Upper lobe of right lung (tissue), 1 donor: ENCODE data around the gene CTNNBL1. TPM values are rescaled to one million over a fixed set of nuclear protein-coding genes. Genes with fewer than 3 reads are reported as not detected.
"Not testable (repeated sequence)": the region's sequence is repeated elsewhere in the genome, so short reads cannot be mapped to it uniquely, and the experiment has no call there.

Experiments used
- ATAC-seq: fragments of 200-7000 bp; cut with Tn5 transposase; one replicate; pipeline ENCODE4 v1.9.1; 2020; ENCODE audit warnings: mild to moderate bottlenecking, moderate library complexity
- DNase-seq: peaks from one replicate; pipeline ENCODE4 v3.0.0-alpha.2; 2020
- H3K27ac ChIP-seq: fragments of 200-600 bp; one replicate; pipeline ENCODE4 v1.8.0; 2022
- H3K27me3 ChIP-seq: fragments of 200-600 bp; one replicate; pipeline ENCODE4 v1.8.0; 2022; ENCODE audit warnings: mild to moderate bottlenecking
- H3K36me3 ChIP-seq: fragments of 200-600 bp; one replicate; pipeline ENCODE4 v1.8.0; 2022
- H3K4me1 ChIP-seq: fragments of 200-600 bp; one replicate; pipeline ENCODE4 v1.8.0; 2022
- H3K4me3 ChIP-seq: fragments of 200-600 bp; one replicate; pipeline ENCODE4 v1.8.0; 2022; ENCODE audit warnings: mild to moderate bottlenecking
- H3K9me3 ChIP-seq: fragments of 200-600 bp; one replicate; pipeline ENCODE4 v1.8.0; 2022
- intact Hi-C: fragments of 100-400 bp; cut with DNase I; formaldehyde crosslinking; loops from one replicate; pipeline ENCODE4 v1.11.0; 2022
- total RNA-seq: library from RNA; stranded (reverse); fragmentation: NEBNext Ultra II Directional; extraction: Animal tissue kit (Norgen Biotek cat#: 25700); gene quantifications from one replicate; pipeline ENCODE4 v1.2.1, GENCODE V29; 2021
- TF ChIP-seq, protein P1 (sequence below): fragments of 200-600 bp; IDR thresholded peaks from one replicate; pipeline ENCODE4 v1.8.0; 2022; ENCODE audit warnings: antibody characterized with exemption
- donor health status: DM: no; HTN: yes; CAD: no; lungs with severe emphysema.

Gene CTNNBL1
- total RNA-seq, 1 donor from 2014 or later, result 52.8 TPM

DNA sequence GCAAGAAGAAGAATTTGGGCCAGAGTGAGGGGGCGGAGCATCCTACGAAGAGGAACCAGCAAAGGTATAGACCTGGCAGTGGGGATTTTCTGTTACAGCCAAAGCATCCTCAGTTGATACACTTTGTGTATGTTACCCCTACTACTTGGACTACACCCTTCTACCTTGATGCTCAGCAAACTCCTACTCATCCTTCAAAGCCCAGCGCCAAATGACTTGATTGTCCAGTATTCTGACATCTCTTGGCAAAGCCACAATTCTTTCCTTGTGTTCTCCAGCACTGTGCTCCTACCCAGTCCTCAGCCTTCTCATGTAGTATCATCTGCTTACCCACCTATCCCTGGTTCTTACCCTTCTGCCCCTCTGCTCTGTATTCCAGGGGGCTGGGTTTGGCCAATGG is 21.7 kb upstream of the CTNNBL1 start:
- H3K27ac ChIP-seq, result no peak overlapping the region
- H3K4me1 ChIP-seq, result no peaks in the 10 kb centered on the region
- no peak overlapping the region for H3K4me3 ChIP-seq
- TF ChIP-seq, protein P1, sequence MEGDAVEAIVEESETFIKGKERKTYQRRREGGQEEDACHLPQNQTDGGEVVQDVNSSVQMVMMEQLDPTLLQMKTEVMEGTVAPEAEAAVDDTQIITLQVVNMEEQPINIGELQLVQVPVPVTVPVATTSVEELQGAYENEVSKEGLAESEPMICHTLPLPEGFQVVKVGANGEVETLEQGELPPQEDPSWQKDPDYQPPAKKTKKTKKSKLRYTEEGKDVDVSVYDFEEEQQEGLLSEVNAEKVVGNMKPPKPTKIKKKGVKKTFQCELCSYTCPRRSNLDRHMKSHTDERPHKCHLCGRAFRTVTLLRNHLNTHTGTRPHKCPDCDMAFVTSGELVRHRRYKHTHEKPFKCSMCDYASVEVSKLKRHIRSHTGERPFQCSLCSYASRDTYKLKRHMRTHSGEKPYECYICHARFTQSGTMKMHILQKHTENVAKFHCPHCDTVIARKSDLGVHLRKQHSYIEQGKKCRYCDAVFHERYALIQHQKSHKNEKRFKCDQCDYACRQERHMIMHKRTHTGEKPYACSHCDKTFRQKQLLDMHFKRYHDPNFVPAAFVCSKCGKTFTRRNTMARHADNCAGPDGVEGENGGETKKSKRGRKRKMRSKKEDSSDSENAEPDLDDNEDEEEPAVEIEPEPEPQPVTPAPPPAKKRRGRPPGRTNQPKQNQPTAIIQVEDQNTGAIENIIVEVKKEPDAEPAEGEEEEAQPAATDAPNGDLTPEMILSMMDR, result no peak
- H3K9me3 ChIP-seq, result no peaks in the 10 kb centered on the region
- intact Hi-C loops, result no loop called here
- ATAC-seq (no peak), DNase-seq (no peak)
- no peaks in the 10 kb centered on the region for H3K27me3 ChIP-seq
- H3K36me3 ChIP-seq, result no peaks in the 10 kb centered on the region

DNA sequence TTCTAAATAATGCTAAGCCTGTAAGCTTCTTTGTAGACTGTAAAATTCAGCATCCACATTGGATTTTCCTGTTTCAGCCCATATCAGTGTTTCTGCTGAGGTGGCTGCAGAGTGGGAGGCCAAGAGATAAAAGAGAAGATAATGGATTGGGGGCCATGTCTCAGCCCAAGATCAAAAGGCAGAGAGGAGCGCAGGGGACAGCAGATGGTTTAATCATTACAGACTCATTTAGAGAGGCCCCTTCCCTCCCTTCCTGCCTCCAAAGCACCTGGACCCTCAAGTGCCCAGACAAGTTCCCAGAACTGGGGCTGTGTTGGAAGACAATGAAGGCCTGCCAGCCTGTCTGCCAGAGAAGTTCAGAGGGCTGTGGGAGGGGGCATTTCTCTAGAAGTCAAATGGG is 20.4 kb upstream of the CTNNBL1 start:
- TF ChIP-seq, protein P1, result no peak
- H3K27me3 ChIP-seq, result no peaks in the 10 kb centered on the region
- no peaks in the 10 kb centered on the region for H3K4me1 ChIP-seq
- intact Hi-C loops, result no loop called here
- H3K4me3 ChIP-seq, result no peak overlapping the region
- ATAC-seq, result no peak
- no peaks in the 10 kb centered on the region for H3K36me3 ChIP-seq
- H3K27ac ChIP-seq, result no peak overlapping the region
- no peaks in the 10 kb centered on the region for H3K9me3 ChIP-seq
- no peak for DNase-seq

DNA sequence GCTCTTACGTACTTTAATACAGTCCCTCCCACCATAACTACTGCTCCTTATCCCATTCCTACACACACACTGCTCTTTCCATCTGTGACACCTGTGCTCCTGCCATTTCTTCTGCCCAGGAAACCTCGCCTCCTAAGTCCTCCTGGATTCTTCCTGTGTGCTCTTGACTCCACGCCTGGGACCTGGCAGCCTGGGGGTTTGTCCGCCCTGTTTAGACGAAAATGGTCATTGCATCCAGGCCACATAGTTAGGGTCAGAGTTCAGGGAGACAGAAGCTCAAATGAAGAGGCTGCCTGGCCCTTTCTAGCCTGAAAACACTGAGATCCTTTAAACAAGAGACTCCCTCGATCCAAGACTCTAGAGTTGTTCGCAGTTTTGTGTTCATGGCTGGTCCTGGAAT is 17.4 kb upstream of the CTNNBL1 start:
- Histone ChIP-seq H3K9me3 (no peaks in the 10 kb centered on the region), H3K36me3 (no peaks in the 10 kb centered on the region), H3K4me1 (no peaks in the 10 kb centered on the region), H3K27ac (no peak overlapping the region), H3K27me3 (no peaks in the 10 kb centered on the region), H3K4me3 (no peak overlapping the region)
- TF ChIP-seq, protein P1, result no peak
- DNase-seq (no peak), ATAC-seq (no peak)
- intact Hi-C loops, result no loop called here

DNA sequence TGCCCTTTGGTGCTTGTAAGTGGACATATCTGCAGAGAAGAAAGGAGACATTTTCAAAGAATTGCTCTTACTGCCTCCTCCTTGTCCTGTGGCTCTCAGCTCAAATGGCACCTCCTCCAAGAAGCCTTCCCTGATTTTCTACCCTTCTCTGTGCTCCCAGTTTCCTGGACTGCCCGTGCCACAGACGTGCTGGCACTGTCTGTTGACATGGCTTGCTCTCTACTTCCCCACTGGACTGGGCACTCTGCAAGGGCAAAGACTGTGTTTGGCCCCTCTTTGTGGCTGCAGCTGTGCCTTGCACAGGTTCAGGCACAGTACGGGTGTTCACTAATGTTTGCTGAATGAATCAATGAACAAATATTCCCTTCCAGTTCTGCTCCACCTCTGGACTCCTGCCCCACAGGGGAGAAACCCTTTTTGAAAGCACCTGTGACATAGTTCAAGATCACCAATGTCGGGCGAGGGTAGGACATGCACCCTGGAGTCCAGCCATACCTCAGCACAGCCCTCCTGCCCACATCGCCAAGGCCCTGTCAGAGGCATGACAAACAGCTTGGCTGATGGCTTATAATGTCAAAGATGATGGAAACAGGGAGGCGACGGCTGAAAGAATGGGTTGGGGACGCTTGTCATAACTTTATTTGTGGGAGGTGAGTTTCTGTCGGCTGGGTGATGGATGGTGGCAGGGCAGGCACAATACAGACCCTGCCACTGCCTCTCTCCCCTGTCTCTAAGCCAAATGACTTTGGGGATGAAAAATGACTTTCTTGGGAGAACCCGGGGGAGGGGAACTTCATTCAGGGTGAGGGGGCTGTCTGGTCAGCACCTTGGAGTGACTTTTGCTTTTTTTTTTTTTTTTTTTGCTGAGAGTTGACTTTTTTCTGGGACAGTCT is 15.6 kb upstream of the CTNNBL1 start:
- Histone ChIP-seq H3K4me1 (no peaks in the 10 kb centered on the region), H3K27me3 (no peaks in the 10 kb centered on the region), H3K4me3 (no peak overlapping the region), H3K36me3 (no peaks in the 10 kb centered on the region), H3K27ac (no peak overlapping the region), H3K9me3 (no peaks in the 10 kb centered on the region)
- no peak for ATAC-seq
- TF ChIP-seq, protein P1, result no peak
- intact Hi-C loops, result no loop called here
- DNase-seq, result no peak

DNA sequence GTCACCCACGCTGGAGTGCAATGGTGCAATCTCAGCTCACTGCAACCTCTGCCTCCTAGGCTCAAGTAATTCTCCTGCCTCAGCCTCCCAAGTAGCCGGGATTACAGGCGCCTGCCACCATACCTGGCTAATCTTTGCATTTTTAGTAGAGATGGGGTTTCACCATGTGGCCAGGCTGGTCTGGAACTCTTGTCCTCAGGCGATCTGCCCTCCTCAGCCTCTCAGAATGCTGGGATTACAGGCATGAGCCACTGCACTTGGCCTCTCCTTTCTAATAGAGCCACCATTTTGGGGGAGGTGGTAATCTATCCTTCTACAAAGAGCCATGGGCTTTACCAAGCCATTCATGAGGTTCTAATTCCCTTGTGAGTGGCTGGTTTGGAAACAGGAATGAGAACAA is 14.1 kb upstream of the CTNNBL1 start:
- H3K36me3 ChIP-seq, intact Hi-C loops, ATAC-seq, H3K9me3 ChIP-seq, H3K4me1 ChIP-seq, H3K4me3 ChIP-seq, H3K27ac ChIP-seq, H3K27me3 ChIP-seq, DNase-seq: not testable (repeated sequence)

DNA sequence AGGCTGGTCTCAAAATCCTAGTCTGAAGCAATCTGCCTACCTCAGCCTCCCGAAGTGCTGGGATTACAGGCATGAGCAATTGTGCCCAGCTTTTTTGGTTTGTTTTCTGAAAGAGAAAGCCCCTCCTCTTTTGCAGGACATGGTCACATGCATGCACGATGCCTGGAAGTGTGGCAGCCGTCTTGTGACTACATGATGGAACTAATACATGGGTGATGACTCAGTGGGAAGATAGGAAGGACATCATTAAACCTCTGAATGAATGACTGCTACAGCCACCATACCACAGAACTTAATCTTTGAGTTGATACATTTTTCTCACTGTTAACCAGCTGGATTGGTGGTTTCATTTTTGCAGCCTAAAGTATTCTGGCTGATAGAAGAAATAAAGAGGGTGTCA is 13.4 kb upstream of the CTNNBL1 start:
- Histone ChIP-seq H3K27ac (no peak overlapping the region), H3K4me1 (no peaks in the 10 kb centered on the region), H3K36me3 (no peaks in the 10 kb centered on the region), H3K4me3 (no peak overlapping the region), H3K9me3 (no peaks in the 10 kb centered on the region), H3K27me3 (no peaks in the 10 kb centered on the region)
- DNase-seq (no peak), ATAC-seq (no peak)
- TF ChIP-seq, protein P1, result no peak
- intact Hi-C loops, result no loop called here
